COLO829 (cell line): Measurements from ENCODE around the gene CLK4.

Source experiments
- DNase-seq: peaks from one replicate; pipeline ENCODE4 v3.0.0; 2012; ENCODE audit warnings: low spot score

The CLK4 gene

GRCh38 chr5:178637356-178638074, 10.7 kb upstream of the CLK4 start:
- no peak for DNase-seq

GRCh38 chr5:178632285-178632684, 5.4 kb upstream of the CLK4 start:
- DNase-seq: no peak

GRCh38 chr5:178630951-178631350, 4.1 kb upstream of the CLK4 start:
- DNase-seq: no peak

GRCh38 chr5:178630475-178630930, 3.7 kb upstream of the CLK4 start:
- DNase-seq: no peak

- DNase-seq: no peak
Measured at GRCh38 chr5:178627259-178627598, 379 bp upstream of the CLK4 start.

GRCh38 chr5:178625679-178626483, 969 bp downstream of the CLK4 start:
- no peak for DNase-seq

GRCh38 chr5:178624631-178625546, 2.0 kb downstream of the CLK4 start:
- no peak for DNase-seq

- DNase-seq: no peak
Measured at GRCh38 chr5:178622679-178623247, 4.1 kb downstream of the CLK4 start.

GRCh38 chr5:178619390-178619789, 7.5 kb downstream of the CLK4 start:
- no peak for DNase-seq

- no peak for DNase-seq
Measured at GRCh38 chr5:178612299-178612698, 14.6 kb downstream of the CLK4 start.

GRCh38 chr5:178606269-178606668, 20.6 kb downstream of the CLK4 start:
- DNase-seq: no peak

GRCh38 chr5:178605788-178606187, 21.1 kb downstream of the CLK4 start:
- no peak for DNase-seq

- no peak for DNase-seq
Measured at GRCh38 chr5:178602752-178603151, 24.1 kb downstream of the CLK4 start.

- no peak for DNase-seq
Measured at GRCh38 chr5:178595750-178596149, 31.1 kb downstream of the CLK4 start.

- no peak for DNase-seq
Measured at GRCh38 chr5:178595150-178595549, 31.7 kb downstream of the CLK4 start.

GRCh38 chr5:178590924-178591423, 35.9 kb downstream of the CLK4 start:
- DNase-seq: no peak

- no peak for DNase-seq
Measured at GRCh38 chr5:178590141-178590923, 36.5 kb downstream of the CLK4 start, which contains the start of gene COL23A1. TSS of gene COL23A1 (minus strand) at chr5:178590393.

- DNase-seq: no peak
Measured at GRCh38 chr5:178589180-178590140, 37.4 kb downstream of the CLK4 start.

- no peak for DNase-seq
Measured at GRCh38 chr5:178588769-178589168, 38.1 kb downstream of the CLK4 start.
